ENCODE results near the gene FYB2. TPM values are rescaled to one million over a fixed set of nuclear protein-coding genes. Genes with fewer than 3 reads are reported as not detected.

Gene FYB2
- polyA plus RNA-seq, 1 donor from 2014 or later, result 0.69 TPM

- Histone ChIP-seq H3K9ac (ENCODE audit: low read length) (no peak overlapping the region), H3K27me3 (ENCODE audit: insufficient read depth, low read depth, low read length) (no peaks in the 10 kb centered on the region), H3F3A (ENCODE audit: insufficient read depth, low read length, poor library complexity, severe bottlenecking) (no peaks in the 10 kb centered on the region), H3K36me3 (ENCODE audit: insufficient read depth, low read length) (peaks cover 16% of the 10 kb centered on the region), H3K4me3 (ENCODE audit: low read length) (no peak overlapping the region), H3K9me3 (ENCODE audit: low read length) (no peaks in the 10 kb centered on the region), H2AFZ (ENCODE audit: low read depth, low read length) (no peak overlapping the region), H3K27ac (ENCODE audit: low read length) (no peak overlapping the region), H3K9me2 (ENCODE audit: insufficient read depth, low read length) (no peaks in the 10 kb centered on the region), H3K4me2 (ENCODE audit: low read length) (no peak overlapping the region), H3K79me2 (replicated peaks; ENCODE audit: insufficient read depth, low read length) (no peaks in the 10 kb centered on the region), H4K20me1 (ENCODE audit: insufficient read depth) (no peaks in the 10 kb centered on the region)
- TF ChIP-seq SMC3 (conservative IDR thresholded peaks at IDR 0.05; ENCODE audit: poor library complexity) (no peak), POLR2AphosphoS5 (IDR thresholded peaks at IDR 0.05) (no peak), TAF1 (IDR thresholded peaks at IDR 0.05; ENCODE audit: low read depth) (no peak), REST (IDR thresholded peaks at IDR 0.05; ENCODE audit: borderline replicate concordance) (no peak), MXI1 (conservative IDR thresholded peaks at IDR 0.05; ENCODE audit: poor library complexity, severe bottlenecking) (no peak), EP300 (conservative IDR thresholded peaks at IDR 0.05; ENCODE audit: poor library complexity, severe bottlenecking) (no peak), EZH2 (IDR thresholded peaks at IDR 0.05; ENCODE audit: borderline replicate concordance, insufficient read depth, low read length, poor library complexity, severe bottlenecking) (no peak), RAD21 (conservative IDR thresholded peaks at IDR 0.05) (no peak)
- TF ChIP-seq, protein P1, sequence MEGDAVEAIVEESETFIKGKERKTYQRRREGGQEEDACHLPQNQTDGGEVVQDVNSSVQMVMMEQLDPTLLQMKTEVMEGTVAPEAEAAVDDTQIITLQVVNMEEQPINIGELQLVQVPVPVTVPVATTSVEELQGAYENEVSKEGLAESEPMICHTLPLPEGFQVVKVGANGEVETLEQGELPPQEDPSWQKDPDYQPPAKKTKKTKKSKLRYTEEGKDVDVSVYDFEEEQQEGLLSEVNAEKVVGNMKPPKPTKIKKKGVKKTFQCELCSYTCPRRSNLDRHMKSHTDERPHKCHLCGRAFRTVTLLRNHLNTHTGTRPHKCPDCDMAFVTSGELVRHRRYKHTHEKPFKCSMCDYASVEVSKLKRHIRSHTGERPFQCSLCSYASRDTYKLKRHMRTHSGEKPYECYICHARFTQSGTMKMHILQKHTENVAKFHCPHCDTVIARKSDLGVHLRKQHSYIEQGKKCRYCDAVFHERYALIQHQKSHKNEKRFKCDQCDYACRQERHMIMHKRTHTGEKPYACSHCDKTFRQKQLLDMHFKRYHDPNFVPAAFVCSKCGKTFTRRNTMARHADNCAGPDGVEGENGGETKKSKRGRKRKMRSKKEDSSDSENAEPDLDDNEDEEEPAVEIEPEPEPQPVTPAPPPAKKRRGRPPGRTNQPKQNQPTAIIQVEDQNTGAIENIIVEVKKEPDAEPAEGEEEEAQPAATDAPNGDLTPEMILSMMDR (IDR thresholded peaks at IDR 0.05; ENCODE audit: poor library complexity, severe bottlenecking), result no peak
Measured at GRCh38 chr1:56710646-56711045, 108.6 kb downstream of the FYB2 start.

GRCh38 chr1:56709995-56710394 lies 109.2 kb downstream of the FYB2 start:
- H4K20me1 ChIP-seq (ENCODE audit: insufficient read depth), result no peaks in the 10 kb centered on the region
- no peak overlapping the region for H3K4me2 ChIP-seq (ENCODE audit: low read length)
- no peak overlapping the region for H3K4me3 ChIP-seq (ENCODE audit: low read length)
- TF ChIP-seq RAD21 (conservative IDR thresholded peaks at IDR 0.05) (no peak), REST (IDR thresholded peaks at IDR 0.05; ENCODE audit: borderline replicate concordance) (no peak), SMC3 (conservative IDR thresholded peaks at IDR 0.05; ENCODE audit: poor library complexity) (no peak), TAF1 (IDR thresholded peaks at IDR 0.05; ENCODE audit: low read depth) (no peak), EZH2 (IDR thresholded peaks at IDR 0.05; ENCODE audit: borderline replicate concordance, insufficient read depth, low read length, poor library complexity, severe bottlenecking) (no peak), EP300 (conservative IDR thresholded peaks at IDR 0.05; ENCODE audit: poor library complexity, severe bottlenecking) (no peak), MXI1 (conservative IDR thresholded peaks at IDR 0.05; ENCODE audit: poor library complexity, severe bottlenecking) (no peak), POLR2AphosphoS5 (IDR thresholded peaks at IDR 0.05) (no peak)
- TF ChIP-seq, protein P1 (IDR thresholded peaks at IDR 0.05; ENCODE audit: poor library complexity, severe bottlenecking), result no peak
- no peaks in the 10 kb centered on the region for H3K9me2 ChIP-seq (ENCODE audit: insufficient read depth, low read length)
- peaks cover 16% of the 10 kb centered on the region for H3K36me3 ChIP-seq (ENCODE audit: insufficient read depth, low read length)
- H3F3A ChIP-seq (ENCODE audit: insufficient read depth, low read length, poor library complexity, severe bottlenecking), result no peaks in the 10 kb centered on the region
- H3K27me3 ChIP-seq (ENCODE audit: insufficient read depth, low read depth, low read length), result no peaks in the 10 kb centered on the region
- no peak overlapping the region for H2AFZ ChIP-seq (ENCODE audit: low read depth, low read length)
- no peaks in the 10 kb centered on the region for H3K79me2 ChIP-seq (replicated peaks; ENCODE audit: insufficient read depth, low read length)
- no peak overlapping the region for H3K27ac ChIP-seq (ENCODE audit: low read length)
- no peaks in the 10 kb centered on the region for H3K9me3 ChIP-seq (ENCODE audit: low read length)
- H3K9ac ChIP-seq (ENCODE audit: low read length), result no peak overlapping the region

Measured in neural cell (in vitro differentiated cells).